Body of pancreas (tissue), 4 donors: ENCODE measurements around the gene DHCR7.

Source experiments
- POLR2A ChIP-seq, 3 donors: fragments of 450-650 bp; IDR thresholded peaks; one replicate each; pipeline ENCODE4 v1.6.1; 2016; ENCODE audit warnings: antibody characterized with exemption in 3 of 3, mild to moderate bottlenecking in 2 of 3
- TF ChIP-seq, protein P1 (sequence below), 7 experiments: fragments of 450-650 bp in 4 of 7; fragments of 200-600 bp in 3 of 7; sonication (generic) in 3 of 7; IDR thresholded peaks; one replicate each; pipeline ENCODE4 v1.5.1; 2016 to 2019; ENCODE audit warnings: antibody characterized with exemption in 7 of 7

DNA sequence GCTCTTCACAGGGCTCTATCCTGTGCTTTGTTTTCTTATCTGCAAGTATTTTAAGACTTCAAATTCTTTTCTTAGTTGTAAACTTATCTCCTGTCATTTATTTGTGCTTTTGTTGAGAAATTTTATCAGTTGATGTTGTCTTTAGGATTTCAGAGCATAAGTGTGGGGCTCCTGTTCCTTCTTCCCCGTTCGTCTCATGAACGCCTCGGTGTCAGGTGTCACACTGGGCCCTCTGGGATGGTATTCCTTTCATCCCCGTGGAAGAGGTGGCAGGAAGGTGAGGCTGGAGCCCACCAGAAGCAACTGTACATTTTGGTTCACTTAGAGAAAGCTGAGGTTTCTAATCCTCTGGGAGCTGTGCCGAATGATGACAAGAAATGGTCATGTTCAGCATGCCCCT, 22.8 kb upstream of the DHCR7 start:
- TF ChIP-seq, protein P1, sequence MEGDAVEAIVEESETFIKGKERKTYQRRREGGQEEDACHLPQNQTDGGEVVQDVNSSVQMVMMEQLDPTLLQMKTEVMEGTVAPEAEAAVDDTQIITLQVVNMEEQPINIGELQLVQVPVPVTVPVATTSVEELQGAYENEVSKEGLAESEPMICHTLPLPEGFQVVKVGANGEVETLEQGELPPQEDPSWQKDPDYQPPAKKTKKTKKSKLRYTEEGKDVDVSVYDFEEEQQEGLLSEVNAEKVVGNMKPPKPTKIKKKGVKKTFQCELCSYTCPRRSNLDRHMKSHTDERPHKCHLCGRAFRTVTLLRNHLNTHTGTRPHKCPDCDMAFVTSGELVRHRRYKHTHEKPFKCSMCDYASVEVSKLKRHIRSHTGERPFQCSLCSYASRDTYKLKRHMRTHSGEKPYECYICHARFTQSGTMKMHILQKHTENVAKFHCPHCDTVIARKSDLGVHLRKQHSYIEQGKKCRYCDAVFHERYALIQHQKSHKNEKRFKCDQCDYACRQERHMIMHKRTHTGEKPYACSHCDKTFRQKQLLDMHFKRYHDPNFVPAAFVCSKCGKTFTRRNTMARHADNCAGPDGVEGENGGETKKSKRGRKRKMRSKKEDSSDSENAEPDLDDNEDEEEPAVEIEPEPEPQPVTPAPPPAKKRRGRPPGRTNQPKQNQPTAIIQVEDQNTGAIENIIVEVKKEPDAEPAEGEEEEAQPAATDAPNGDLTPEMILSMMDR (IDR thresholded peaks at IDR 0.05): no peak
- TF ChIP-seq POLR2A (IDR thresholded peaks at IDR 0.05): no peak
